ENCODE data around the gene ATAD1.
"Not testable (repeated sequence)": the region's sequence is repeated elsewhere in the genome, so short reads cannot be mapped to it uniquely, and the experiment has no call there.

Gene ATAD1

GRCh38 chr10:87817609-87818504 is at the start of gene ATAD1:
TSS of gene ATAD1 (minus strand) at chr10:87818226. CDS start at chr10:87814599, 3,627 bp downstream.
- DNase-seq (ENCODE audit: low read depth in 3 of 3, low spot score in 1 of 3), result peak; percentile 63 to 80 (median 79)

- DNase-seq (ENCODE audit: low read depth in 3 of 3, low spot score in 1 of 3), result no peak
Measured at GRCh38 chr10:87867453-87867852, 49.4 kb upstream of the ATAD1 start.

- no peak for DNase-seq (ENCODE audit: low read depth in 3 of 3, low spot score in 1 of 3)
Measured at GRCh38 chr10:87866412-87866974, 48.5 kb upstream of the ATAD1 start.

GRCh38 chr10:87865241-87865881 is 47.3 kb upstream of the ATAD1 start:
- no peak for DNase-seq (ENCODE audit: low read depth in 3 of 3, low spot score in 1 of 3)

GRCh38 chr10:87864496-87865059 is 46.6 kb upstream of the ATAD1 start:
- DNase-seq (ENCODE audit: low read depth in 3 of 3, low spot score in 1 of 3), result no peak

- peak in 1 of 3 donors; percentile 7 for DNase-seq (ENCODE audit: low read depth in 3 of 3, low spot score in 1 of 3)
Measured at GRCh38 chr10:87863951-87864495, 46.0 kb upstream of the ATAD1 start.

DNA sequence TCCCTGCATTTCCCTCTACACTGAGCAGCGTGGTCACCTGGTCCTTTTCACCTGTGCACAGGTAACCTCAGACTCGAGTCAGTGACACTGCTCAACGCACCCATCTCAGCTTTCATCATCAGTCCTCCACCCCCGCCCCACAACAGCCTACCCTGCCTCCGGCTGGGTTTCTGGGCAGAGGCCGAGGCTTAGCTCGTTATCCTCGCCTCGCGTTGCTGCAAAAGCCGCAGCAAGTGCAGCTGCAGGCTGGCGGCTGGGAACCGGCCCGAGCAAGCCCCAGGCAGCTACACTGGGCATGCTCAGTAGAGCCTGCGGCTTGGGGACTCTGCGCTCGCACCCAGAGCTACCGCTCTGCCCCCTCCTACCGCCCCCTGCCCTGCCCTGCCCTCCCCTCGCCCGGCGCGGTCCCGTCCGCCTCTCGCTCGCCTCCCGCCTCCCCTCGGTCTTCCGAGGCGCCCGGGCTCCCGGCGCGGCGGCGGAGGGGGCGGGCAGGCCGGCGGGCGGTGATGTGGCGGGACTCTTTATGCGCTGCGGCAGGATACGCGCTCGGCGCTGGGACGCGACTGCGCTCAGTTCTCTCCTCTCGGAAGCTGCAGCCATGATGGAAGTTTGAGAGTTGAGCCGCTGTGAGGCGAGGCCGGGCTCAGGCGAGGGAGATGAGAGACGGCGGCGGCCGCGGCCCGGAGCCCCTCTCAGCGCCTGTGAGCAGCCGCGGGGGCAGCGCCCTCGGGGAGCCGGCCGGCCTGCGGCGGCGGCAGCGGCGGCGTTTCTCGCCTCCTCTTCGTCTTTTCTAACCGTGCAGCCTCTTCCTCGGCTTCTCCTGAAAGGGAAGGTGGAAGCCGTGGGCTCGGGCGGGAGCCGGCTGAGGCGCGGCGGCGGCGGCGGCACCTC is 45.3 kb upstream of the ATAD1 start, which contains the start of the genes KLLN and PTEN:
KLLN (minus strand) TSS at position 481 of the 891 bp plus-strand sequence. CDS start 1,046 bp downstream, outside the sequence.
PTEN (plus strand) TSS at position 573 of the 891 bp plus-strand sequence. CDS start 845 bp downstream, outside the sequence.
- DNase-seq (ENCODE audit: low read depth in 3 of 3, low spot score in 1 of 3), result peak; percentile 46 to 68 (median 63)

DNA sequence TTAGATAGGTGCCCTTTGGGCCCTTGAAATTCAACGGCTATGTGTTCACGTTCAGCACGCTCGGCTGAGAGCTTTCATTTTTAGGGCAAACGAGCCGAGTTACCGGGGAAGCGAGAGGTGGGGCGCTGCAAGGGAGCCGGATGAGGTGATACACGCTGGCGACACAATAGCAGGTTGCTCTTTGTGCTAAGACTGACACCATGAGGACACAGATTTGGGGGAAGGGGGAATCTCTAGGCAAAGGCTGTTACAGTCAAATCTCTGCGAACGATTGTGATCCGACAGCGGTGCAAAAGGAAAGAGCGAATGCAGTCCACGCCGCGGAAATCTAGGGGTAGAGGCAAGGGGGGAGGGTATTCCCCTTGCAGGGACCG is 44.6 kb upstream of the ATAD1 start:
- peak in 2 of 3 donors; percentile 7 to 28 for DNase-seq (ENCODE audit: low read depth in 3 of 3, low spot score in 1 of 3)

DNA sequence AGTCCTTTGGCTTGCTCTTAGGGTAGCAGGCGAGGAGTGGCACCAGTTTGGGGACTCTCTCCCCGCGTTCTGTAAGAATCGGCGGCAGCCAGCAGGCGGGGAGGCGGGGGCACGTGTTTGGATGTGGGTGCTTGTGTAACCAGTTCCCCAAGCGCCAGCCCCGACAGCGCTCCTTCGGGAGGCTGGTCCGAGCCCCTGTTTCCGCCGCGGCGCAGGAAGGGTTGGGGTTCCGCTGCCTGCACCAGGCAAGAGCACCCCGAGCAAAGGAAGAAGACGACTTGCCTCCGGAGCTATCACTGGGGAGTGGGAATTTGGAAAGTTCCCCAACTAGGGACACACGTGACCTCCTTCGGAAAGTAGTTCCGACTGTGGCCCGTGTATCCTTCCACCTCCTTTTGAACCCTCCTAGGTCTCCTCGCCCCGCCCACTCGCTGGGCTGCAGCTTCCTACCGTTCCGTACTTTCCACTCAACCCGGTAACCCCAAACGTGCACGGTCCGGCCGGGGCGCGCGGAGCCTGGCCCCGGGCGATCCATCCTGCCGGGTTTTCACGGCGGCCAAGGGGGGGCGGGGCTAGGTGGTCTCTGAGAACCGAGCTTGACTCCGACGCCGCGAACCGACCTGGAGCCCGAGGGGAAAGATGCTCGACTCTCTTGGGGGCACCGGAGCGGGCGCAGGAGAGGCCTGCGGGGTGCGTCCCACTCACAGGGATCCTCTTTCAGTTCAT is 44.1 kb upstream of the ATAD1 start:
- DNase-seq (ENCODE audit: low read depth in 3 of 3, low spot score in 1 of 3), result peak; percentile 86 to 89 (median 89)

DNA sequence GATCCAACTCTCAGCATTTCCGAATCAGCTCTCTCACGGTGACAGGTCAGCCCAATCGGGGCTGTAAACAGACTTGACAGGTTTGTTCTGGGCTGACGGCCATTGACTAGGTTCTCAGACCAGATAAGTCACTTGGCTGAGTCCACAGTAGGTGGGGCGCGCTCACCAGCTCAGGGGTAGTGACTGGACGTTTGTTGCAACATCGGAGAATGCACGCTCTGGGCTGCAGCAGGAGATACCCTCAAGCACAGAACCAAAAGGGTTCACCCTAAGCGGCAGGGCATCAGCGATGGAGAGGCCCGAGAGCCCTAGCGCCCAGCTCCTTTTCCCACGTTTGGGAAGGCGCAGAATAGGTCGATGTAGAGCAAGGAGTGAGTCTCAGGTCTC is 43.5 kb upstream of the ATAD1 start:
- DNase-seq (ENCODE audit: low read depth in 3 of 3, low spot score in 1 of 3), result no peak

- DNase-seq (ENCODE audit: low read depth in 3 of 3, low spot score in 1 of 3), result no peak
Measured at GRCh38 chr10:87860816-87861403, 42.9 kb upstream of the ATAD1 start.

- DNase-seq (ENCODE audit: low read depth in 3 of 3, low spot score in 1 of 3), result no peak
Measured at GRCh38 chr10:87860156-87860795, 42.2 kb upstream of the ATAD1 start.

DNA sequence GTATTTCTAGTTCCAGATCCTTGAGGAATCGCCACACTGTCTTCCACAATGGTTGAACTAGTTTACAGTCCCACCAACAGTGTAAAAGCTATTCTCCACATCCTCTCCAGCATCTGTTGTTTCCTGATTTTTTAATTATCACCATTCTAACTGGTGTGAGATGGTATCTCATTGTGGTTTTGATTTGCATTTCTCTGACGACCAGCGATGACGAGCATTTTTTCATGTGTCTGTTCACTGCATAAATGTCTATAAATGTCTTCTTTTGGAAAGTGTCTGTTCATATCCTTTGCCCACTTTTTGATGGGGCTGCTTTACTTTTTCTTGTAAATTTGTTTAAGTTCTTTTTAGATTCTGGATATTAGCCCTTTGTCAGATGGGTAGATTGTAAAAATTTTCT is 37.6 kb upstream of the ATAD1 start:
- DNase-seq (ENCODE audit: low read depth in 3 of 3, low spot score in 1 of 3), result not testable (repeated sequence)

GRCh38 chr10:87855247-87855646 is 37.2 kb upstream of the ATAD1 start:
- DNase-seq (ENCODE audit: low read depth in 3 of 3, low spot score in 1 of 3), result not testable (repeated sequence)

GRCh38 chr10:87852089-87852488 is 34.1 kb upstream of the ATAD1 start:
- DNase-seq (ENCODE audit: low read depth in 3 of 3, low spot score in 1 of 3), result no peak

DNA sequence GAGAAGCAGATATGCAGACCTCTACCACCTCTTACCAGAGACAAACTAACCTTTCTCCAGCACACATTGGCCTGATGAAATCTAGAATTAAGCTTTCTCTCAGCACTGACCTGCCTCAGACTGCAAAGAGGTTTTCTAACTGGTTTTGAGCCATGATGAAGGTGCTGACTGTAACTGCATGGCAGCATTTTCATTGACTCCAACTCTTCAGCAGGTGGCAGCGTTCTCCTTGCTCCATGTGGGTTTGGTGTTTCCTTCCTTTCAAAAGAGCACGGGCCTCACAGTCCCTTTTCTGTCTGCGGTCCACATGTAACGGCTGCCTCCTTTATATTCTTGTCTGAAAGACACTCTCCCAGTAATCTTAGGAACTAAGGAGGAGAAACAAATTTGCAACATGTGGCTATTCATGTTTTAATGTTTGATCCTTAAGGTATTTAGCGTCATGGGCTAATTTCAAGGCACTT is 32.7 kb upstream of the ATAD1 start:
- DNase-seq (ENCODE audit: low read depth in 3 of 3, low spot score in 1 of 3), result peak in 1 of 3 donors; percentile 17

DNA sequence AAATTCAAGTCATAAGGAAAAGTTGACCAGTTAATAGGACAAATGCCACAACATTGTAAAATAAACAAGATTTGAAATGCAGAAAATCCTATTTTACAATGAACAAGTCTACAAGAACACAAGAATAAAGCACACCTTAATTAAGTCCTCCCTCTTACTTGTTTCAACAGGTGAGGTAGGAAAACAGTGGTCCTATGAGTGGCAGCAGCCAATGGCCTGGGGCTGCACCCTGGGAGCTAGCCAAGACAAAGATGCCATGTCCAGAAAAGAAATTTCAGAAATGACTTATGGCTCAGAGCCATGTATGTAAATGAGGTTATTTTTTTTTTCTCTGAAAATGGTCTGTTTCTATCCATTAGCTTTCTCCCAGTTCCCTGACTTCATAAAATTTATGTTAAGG is 31.0 kb upstream of the ATAD1 start:
- no peak for DNase-seq (ENCODE audit: low read depth in 3 of 3, low spot score in 1 of 3)

DNA sequence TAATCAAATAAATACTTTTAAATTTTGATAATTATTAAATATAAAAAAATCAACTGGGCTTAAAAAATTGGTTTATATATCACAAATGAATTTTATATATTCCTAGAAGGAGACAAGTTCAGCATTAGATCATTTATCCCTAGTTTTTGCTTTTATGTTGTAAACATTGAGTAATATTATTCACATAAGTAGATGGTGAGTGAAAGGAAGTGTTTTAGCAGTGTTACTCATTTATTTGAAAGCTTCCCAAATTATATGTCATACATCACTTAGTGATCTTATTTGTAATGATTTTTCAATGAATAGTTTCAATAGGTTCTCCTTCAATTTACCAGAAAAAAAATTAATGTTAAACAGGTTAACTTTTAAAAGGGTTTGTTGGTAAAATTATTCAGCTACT is 29.5 kb upstream of the ATAD1 start:
- no peak for DNase-seq (ENCODE audit: low read depth in 3 of 3, low spot score in 1 of 3)

Measured in stimulated activated CD4-positive, alpha-beta T cell treated with anti-CD3 and anti-CD28 coated beads, TNF-alpha, amount 100 ng/mL, for 1 hour (primary cell).